Stimulated activated CD8-positive, alpha-beta memory T cell treated with anti-CD3 and anti-CD28 coated beads, Interleukin-15, amount 100 ng/mL, for 24 hours (primary cell): ENCODE data around the gene SPEM2.
A peak's percentile ranks its signal among the peaks of the same experiment; 100 is the strongest.

Source experiments
- DNase-seq: peaks from one replicate; pipeline ENCODE4 v3.0.0-alpha.2; 2020; ENCODE audit warnings: low read depth

SPEM2 gene

DNA sequence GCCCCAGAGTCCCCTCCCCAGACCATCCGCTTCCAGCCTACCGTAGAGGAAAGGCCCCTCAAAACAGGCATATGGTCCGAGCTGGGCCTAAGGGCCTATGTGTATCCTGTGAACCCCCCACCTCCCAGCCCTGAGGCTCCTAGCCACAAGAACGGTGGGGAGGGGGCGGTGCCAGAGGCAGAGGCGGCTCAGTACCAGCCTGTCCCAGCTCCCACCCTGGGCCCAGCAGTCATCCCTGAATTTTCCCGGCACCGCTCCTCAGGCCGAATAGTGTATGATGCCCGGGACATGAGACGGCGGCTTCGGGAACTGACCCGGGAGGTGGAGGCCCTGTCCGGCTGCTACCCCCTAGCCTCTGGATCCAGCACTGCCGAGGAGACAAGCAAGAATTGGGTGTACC, 4.2 kb upstream of the SPEM2 start:
- DNase-seq: no peak

DNA sequence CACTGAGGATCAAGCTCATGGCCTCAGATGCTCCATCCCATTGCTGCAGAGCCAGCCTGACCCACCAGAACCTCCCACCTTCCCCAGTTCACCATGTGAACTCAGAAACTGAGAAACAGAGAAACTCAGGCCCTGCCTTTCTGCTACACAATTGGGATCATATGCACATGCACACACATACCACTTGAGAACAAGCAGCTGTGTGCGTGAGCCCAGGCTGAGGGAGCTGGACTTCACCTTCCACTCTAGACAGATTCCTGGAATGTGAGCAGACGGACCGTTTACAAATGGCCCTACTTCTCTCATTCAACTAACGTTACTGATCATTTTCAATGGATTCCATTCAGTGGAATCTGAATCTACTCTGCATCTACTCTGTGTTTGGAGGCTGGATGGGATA, 1.7 kb upstream of the SPEM2 start:
- no peak for DNase-seq

DNA sequence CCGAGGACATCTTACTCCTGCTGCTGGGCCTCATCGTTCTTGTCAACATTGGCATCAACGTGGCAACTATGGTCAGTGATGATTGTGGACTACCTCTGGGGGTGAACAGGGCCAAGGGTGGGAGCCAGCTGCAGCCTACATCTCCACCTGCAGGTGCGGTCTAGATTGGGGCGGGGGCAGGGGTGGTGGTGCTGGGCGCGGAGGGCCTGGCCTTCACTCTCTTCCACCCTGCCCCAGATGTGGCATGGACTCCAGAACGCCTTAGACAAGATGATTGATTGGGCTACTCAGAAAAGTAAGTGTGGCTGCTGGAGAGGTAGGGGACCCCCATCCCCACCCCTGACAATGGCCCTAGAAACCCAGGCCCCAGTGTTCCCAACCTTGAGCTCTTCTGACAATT, 340 bp downstream of the SPEM2 start:
- no peak for DNase-seq

DNA sequence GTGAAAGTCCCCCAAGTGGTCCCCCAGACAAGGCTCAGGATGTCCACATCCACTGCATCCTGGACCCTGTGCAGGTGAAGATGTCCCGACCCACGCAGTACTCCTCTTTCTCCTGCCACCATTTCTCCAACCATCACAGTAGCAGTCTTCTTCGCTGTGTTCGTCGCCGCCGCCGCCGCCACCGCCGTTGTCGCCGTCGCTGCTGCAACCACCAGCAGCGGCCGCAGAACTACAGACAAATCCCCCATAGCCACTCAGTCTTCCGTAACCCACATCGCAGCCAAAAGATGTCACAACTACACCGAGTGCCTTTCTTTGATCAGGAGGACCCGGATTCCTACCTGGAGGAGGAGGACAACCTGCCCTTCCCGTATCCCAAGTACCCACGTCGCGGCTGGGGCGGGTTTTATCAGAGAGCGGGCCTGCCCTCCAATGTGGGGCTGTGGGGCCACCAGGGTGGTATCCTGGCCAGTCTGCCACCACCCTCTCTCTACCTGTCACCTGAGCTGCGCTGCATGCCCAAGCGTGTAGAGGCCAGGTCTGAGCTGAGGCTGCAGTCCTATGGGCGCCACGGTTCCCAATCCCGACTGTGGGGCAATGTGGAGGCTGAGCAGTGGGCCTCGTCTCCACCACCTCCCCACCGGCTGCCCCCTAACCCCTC, 917 bp downstream of the SPEM2 start:
- DNase-seq: no peak

DNA sequence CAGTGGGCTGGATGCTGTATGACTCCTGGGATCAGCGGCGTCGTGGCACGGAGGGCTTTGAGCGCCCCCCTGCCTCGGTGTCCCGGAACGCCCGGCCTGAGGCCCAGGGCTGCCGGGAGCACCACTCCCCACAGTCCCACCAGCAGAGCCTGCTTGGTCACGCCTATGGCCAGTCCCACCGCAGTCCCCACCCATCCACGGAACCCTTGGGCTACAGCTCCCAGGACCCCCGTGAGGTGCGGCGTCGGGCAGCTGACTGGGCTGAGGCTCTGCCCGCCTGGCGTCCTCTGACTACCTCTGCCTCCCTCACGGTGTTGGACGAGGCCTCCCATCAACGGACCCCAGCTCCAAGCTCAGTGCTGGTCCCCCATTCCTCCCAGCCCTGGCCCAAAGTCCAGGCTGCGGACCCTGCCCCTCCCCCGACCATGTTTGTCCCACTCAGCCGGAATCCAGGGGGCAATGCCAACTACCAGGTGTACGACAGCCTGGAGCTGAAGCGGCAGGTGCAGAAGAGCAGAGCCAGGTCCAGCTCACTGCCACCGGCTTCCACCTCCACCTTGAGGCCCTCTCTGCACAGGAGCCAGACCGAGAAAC, 1.6 kb downstream of the SPEM2 start:
- DNase-seq: no peak

DNA sequence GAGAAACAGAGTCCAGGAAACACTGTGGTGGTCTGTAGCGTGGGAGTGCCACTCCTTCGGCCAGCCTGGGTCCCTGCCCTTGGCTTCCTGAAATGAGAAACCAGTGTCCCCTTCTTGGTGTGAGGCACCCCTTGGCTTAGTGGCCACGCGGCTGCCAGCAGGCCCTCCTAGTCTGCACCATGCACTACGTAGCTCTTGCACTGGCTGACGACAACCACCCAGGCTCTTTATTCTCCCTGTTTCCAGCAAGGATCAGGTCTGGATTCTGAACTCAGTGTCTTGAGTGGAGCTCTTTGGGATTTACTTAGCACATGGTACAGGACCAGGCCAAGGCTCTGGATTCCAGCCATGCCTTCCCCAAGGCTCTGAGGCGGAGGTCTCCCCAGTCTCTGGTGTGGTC, 2.1 kb downstream of the SPEM2 start:
- DNase-seq: no peak

DNA sequence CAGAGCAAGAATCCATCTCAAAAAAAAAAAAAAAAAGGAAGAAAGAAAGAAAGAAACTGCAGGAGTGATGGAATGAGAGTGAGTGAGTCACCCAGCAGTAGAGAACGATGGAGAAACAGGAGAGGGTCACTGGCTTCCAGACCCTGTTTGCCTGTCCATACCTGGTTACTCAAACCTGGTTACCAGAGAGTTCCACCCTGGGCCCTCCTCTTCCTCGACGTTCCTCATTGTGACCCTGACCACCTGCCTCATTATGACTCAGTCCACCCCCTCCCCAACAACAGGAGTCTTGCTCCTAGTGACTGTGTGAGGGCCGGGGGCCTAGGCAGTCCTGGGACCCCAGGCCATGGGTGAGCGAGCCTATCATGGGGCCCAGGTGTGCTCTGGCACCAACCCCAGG, 3.1 kb downstream of the SPEM2 start, which contains the start of gene SPEM3:
SPEM3 (plus strand) TSS at position 301 of the 400 bp plus-strand sequence; CDS start at position 347, 46 bp downstream.
- DNase-seq: no peak

DNA sequence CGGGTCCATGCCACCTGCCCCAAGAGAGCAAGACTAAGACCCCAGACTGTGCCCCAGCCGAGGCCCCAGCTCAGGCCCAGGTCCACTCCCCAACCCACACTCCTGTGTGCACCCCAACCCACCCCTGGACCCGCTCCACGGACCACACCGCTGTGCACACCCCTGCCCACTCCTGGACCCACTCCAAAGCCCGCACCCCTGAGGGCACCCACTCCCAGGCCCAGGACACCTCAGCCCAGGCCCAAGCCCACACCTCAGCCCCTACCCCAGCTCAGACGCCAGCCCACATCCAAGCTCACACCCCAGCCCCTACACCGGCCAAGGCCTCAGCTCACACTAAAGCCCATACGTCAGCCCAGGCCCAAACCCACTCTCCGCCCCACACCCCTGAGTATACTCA, 4.3 kb downstream of the SPEM2 start:
- no peak for DNase-seq

DNA sequence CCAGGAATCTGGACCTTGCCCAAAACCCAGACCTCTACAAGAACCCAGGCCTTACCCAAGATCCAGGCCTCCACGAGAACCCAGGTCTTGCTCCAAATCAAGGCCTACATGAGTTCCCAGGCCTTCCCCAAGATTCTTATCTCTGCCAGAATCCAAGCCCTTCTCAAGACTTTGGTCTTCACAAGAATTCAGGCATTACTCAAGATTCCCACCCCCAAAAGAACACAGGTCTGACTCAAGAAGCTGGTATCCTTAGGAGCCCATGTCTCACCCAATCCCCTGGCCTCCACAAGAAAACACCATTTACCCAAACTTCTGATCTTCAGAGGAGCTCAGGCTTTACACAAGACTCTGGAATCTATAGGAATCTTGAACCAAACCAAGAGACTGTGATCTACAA, 5.8 kb downstream of the SPEM2 start:
- no peak for DNase-seq

DNA sequence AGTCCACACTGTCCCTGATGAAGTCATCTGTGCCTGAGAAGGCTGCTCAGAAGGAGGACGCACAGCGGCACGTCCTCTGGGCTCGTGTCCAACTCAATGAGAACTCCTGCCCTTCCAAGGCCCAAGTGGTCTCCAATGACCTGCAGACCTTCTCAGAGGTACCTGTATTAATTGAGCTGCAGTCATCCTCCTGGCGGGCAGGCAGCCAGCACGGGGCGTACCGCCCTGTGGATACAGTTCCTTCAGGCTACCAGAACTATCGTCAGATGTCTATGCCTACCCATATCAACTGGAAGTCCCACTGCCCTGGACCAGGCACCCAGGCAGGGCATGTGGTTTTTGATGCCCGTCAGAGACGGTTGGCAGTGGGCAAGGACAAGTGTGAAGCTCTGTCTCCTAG, 6.9 kb downstream of the SPEM2 start:
- DNase-seq: no peak

DNA sequence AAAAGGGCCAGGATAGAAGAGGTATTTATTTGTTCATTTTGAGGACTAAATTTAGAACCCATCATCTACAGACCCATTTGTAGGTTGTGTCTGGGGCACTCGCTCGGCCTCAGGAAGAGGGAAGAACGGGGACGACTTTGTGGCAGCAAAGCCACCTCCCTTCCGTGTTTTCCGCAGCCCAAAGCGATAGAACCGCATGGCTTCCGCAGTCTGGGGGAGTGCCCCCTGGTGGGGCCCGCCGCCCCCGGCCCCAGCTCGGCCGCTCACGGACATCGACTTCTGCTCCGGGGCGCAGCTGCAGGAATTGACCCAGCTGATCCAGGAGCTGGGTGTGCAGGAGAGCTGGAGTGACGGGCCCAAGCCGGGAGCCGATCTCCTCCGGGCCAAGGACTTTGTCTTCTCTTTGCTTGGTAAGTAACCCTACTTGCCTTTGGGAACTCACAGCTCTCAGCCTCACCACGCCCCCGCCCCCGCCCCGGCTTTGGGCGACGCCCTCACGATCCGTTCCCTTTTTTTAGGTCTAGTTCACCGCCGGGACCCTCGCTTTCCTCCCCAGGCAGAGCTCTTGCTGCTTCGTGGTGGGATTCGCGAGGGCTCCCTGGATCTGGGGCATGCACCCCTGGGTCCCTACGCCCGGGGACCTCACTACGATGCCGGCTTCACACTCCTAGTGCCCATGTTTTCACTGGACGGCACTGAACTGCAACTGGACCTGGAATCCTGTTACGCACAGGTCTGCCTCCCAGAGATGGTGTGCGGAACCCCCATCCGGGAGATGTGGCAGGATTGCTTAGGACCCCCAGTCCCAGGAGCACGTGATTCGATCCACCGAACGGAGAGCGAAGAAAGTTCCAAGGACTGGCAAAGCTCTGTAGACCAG, 10.5 kb downstream of the SPEM2 start:
- peak; percentile 21 for DNase-seq

DNA sequence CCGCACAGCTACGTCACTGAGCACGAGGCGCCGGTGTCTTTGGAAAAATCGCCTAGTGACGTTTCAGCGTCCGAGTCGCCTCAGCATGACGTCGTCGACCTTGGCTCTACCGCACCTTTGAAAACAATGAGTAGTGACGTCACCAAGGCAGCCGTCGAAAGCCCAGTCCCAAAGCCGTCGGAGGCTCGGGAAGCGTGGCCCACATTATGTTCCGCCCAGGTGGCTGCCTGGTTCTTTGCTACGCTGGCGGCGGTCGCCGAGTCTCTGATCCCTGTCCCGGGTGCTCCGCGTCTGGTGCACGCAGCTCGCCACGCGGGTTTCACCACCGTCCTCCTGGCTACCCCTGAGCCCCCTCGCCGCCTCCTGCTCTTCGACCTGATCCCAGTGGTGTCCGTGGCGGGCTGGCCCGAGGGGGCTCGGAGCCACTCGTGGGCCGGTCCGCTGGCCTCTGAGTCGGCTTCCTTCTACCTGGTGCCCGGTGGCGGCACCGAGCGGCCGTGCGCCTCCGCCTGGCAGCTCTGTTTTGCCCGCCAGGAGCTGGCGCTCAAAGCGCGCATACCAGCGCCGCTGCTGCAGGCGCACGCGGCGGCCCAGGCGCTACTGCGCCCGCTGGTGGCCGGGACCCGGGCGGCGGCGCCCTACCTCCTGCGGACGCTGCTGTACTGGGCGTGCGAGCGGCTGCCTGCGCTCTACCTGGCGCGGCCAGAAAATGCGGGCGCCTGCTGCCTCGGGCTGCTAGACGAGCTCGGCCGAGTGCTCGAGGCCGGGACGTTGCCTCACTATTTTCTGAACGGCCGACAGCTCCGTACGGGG, 11.3 kb downstream of the SPEM2 start:
- peak; percentile 63 for DNase-seq

DNA sequence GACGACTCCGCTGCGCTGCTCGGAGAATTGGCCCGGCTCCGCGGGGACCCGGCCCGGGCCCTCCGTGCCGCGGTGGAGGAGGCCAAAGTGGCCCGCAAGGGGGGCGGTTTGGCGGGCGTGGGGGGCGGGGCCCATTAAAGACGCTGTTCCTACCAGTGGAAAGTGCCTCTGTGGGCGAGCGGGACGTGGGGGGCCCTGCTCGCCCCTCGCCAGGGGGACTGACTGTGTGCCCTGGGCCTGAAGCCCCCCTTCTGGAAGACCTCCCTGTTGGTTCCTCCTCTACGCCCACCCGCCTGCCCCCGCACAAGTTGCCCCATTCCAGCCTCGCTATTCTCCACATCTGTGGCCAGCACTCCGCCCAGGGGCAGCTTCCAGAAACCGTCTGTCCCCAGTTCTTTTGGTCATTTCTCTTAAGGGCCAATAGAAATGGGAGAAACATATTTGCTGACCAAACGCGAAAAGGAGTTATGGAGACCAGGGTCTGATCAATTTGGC, 12.0 kb downstream of the SPEM2 start:
- no peak for DNase-seq

DNA sequence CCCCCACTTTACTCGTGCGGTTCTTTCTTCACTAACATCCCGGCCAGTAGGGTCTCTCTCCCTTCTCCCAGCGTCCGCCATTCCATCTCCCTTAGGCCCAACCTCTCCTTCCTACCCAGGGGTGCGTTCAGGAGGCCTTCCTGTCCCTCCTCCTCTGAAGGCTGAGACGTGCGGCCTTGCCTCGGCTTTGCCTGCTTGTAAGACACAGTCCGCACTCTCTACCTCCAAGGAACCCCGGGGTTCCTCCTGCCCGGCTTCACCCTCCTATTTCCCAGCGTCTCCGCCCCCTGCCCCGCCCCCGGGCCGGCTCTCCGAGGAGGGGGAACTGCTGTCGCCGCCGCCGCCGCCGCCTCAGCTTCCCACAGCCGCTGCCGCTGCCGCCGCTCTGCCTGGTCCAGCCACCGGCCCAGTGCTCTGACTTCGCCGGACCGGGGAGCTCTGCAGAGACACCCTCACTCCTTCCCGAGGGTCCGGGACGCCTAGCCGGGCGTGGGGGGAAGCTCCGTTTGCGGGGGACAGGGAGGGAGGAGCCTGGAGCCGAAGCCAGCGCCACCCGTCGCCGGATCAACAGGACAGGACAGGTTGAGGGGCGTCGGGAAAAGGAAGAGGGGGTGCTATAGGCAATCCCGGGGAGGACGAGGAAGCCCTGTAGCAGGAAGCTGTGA, 12.7 kb downstream of the SPEM2 start:
- peak; percentile 21 for DNase-seq

DNA sequence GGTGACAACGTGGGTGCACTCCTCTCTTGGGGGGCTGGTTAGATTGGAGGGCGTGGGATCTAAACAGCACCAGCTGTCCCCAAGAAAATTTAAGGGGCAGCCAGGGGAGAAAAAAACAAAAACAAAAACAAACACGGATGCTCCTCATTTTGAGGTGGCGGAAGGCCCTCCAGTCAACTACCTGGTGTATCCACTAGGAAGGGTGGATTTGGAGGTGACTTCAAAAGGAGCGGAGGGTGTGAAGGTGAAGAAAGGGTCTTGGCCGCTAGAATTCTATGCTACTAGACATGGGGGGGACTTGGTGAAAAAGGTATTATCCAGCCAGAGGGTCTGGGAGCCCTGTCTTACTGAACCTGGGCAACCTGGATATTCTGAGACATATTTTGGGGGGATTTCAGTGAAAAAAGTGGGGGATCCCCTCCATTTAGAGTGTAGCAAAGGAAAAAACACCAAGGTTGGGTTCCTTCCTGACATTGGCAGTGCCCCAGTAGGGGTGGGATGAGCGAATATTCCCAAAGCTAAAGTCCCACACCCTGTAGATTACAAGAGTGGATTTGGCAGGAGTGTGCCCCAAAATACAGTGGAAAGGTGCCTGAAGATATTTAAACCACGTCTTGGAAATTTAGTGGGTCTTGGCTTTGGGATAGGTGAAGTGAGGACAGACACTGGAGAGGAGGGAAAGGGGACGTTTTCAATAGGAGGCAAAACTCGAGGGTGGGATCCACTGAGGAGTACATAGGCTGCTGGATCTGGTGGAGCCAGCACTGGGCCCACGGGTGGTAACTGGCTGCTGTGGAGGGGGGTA, 13.4 kb downstream of the SPEM2 start:
- DNase-seq: no peak

DNA sequence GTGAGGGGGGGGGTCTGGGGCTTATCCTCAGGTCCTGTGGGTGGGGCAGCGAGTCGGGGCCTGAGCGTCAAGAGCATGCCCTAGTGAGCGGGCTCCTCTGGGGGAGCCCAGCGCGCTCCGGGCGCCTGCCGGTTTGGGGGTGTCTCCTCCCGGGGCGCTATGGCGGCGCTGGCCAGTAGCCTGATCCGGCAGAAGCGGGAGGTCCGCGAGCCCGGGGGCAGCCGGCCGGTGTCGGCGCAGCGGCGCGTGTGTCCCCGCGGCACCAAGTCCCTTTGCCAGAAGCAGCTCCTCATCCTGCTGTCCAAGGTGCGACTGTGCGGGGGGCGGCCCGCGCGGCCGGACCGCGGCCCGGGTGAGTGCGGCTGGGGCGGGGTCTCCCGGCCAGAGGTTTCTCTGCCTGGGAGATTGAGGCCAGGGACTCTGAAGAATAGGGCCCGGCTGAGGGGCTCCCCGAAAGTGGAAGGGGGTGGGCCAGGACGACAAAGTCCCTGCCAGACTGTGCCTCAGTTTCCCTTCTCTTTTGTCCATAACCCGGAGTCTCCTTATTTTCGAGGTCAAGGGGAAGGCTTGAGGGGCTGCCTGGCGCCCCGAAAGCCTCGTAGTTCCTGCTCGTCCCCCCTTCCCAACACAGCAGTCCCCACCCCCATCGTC, 14.2 kb downstream of the SPEM2 start, which contains the start of gene FGF11:
FGF11 (plus strand) TSS at position 51 of the 651 bp plus-strand sequence; CDS start at position 160, 109 bp downstream.
- no peak for DNase-seq

DNA sequence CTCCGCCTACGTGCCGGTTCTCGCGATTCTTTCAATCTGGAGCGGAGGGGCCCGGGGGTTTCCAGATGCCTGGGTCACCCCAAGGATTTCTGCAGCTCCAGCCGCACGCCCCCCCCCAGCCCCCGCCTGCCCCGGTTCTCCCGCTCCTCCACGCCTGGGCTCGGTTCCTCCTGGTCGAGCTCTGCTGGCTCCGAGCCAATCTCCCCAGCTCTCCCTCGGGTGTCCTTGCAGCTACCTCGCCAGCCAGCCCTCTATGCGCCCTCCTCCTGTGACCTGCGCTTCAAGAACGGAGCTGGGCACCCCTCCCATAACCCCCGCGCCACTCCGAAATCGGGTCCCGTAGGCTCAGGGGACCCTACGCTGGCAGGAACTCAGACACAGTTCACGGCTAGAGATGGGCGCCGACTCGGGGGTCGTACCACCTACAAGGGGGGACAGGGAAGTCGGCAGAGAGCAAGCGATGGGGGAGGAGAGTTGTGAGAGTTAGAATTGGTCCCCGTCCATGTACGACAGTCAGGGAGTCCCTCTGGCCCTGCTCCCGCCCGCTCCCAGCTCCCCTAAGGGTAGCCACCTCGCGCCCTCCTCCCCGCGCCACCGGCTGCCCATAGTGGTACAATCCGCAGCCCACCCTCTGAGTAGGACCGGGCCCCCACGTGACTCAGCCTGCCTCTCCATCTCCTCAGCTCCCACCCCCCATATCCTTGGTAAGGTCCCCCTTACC, 14.9 kb downstream of the SPEM2 start:
- no peak for DNase-seq

DNA sequence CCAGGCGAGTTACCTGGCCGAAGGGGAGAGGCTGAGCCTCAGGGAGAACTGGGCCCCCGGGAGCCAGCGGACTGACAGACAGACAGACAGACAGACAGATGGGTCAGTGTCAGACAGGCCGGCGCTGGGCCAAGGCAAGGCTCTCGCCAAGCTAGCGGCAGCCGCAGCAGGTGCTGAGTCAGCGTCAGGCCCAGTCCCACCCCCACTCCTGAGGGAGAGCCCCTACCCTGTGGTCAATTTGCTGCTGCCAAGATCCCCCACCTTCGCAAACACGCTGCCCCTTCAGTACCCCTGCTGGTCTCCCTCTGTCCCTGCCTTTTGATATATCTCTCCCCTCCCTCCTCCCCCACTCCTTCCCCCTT, 15.4 kb downstream of the SPEM2 start:
- DNase-seq: no peak

DNA sequence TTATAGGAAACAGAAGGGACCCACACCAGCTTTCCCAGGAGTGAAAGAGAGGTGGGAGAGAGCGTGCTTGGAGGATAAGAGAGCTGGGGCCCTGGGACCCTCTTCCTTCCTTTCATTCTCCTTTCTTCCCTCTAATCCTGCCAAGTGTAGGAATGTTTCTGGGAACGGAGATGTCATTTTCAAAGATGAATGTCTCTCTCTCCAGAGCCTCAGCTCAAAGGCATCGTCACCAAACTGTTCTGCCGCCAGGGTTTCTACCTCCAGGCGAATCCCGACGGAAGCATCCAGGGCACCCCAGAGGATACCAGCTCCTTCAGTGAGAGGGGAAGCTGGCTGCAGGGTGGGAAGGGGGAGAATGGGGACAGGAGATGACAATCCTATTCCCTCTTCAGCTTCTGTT, 15.8 kb downstream of the SPEM2 start:
- no peak for DNase-seq
